H9 (cell line): Measurements from ENCODE around the gene FBXO34. TPM values are rescaled to one million over a fixed set of nuclear protein-coding genes. Genes with fewer than 3 reads are reported as not detected.

Source experiments
- DNase-seq: peaks from one replicate; pipeline ENCODE4 v3.0.0-alpha.2; 2017
- H2AFZ ChIP-seq: one replicate; pipeline ENCODE4 v1.6.1; 2013; ENCODE audit warnings: mild to moderate bottlenecking, low read length, control low read depth, moderate library complexity
- H2AK5ac ChIP-seq: 2 replicates; pipeline ENCODE4 v1.6.1; 2013; ENCODE audit warnings: low read length, control low read depth, mixed read lengths; ENCODE audit not compliant: insufficient read length
- H2BK120ac ChIP-seq: one replicate; pipeline ENCODE4 v1.6.1; 2013; ENCODE audit warnings: low read depth, mild to moderate bottlenecking, low read length, control low read depth, inconsistent platforms; ENCODE audit not compliant: poor library complexity, severe bottlenecking
- H2BK12ac ChIP-seq: 2 replicates; pipeline ENCODE4 v1.6.1; 2013; ENCODE audit warnings: low read length, control low read depth, mixed read lengths, low read depth; ENCODE audit not compliant: insufficient read length
- H2BK15ac ChIP-seq: 2 replicates; pipeline ENCODE4 v1.6.1; 2013; ENCODE audit warnings: low read depth, low read length, control low read depth
- H2BK20ac ChIP-seq: one replicate; pipeline ENCODE4 v1.6.1; 2013; ENCODE audit warnings: low read depth, mild to moderate bottlenecking, low read length, control low read depth, inconsistent platforms; ENCODE audit not compliant: poor library complexity, severe bottlenecking
- H2BK5ac ChIP-seq: 2 replicates; pipeline ENCODE4 v1.6.1; 2013; ENCODE audit warnings: low read length, control low read depth, mixed read lengths; ENCODE audit not compliant: insufficient read length
- H3K14ac ChIP-seq: 2 replicates; pipeline ENCODE4 v1.6.1; 2013; ENCODE audit warnings: low read length, control low read depth; ENCODE audit not compliant: insufficient read depth
- H3K18ac ChIP-seq: 2 replicates; pipeline ENCODE4 v1.6.1; 2013; ENCODE audit warnings: low read depth, mild to moderate bottlenecking, mixed read lengths, low read length, control low read depth; ENCODE audit not compliant: insufficient read length
- H3K23ac ChIP-seq: 2 replicates; pipeline ENCODE4 v1.6.1; 2013; ENCODE audit warnings: low read length, control low read depth, mixed read lengths, low read depth; ENCODE audit not compliant: insufficient read length
- H3K23me2 ChIP-seq: 2 replicates; pipeline ENCODE4 v1.6.1; 2013; ENCODE audit warnings: low read depth, mild to moderate bottlenecking, mixed read lengths, low read length, control low read depth; ENCODE audit not compliant: insufficient read length, poor library complexity, severe bottlenecking
- H3K27ac ChIP-seq: 2 replicates; pipeline ENCODE4 v1.5.1; 2013; ENCODE audit warnings: low read length, control low read depth, mixed read lengths, low read depth; ENCODE audit not compliant: insufficient read length
- H3K27me3 ChIP-seq: 2 replicates; pipeline ENCODE4 v1.6.1; 2013; ENCODE audit warnings: low read length, control low read depth, inconsistent platforms; ENCODE audit not compliant: insufficient read depth
- H3K4ac ChIP-seq: 2 replicates; pipeline ENCODE4 v1.6.1; 2013; ENCODE audit warnings: low read depth, mild to moderate bottlenecking, control low read depth, inconsistent platforms, low read length, moderate library complexity
- H3K4me1 ChIP-seq: 2 replicates; pipeline ENCODE4 v1.6.1; 2013; ENCODE audit warnings: low read length, control low read depth, inconsistent platforms; ENCODE audit not compliant: insufficient read depth
- H3K4me2 ChIP-seq: 2 replicates; pipeline ENCODE4 v1.6.1; 2013; ENCODE audit warnings: low read length, control low read depth, mixed read lengths; ENCODE audit not compliant: insufficient read length, insufficient read depth
- H3K56ac ChIP-seq: 2 replicates; pipeline ENCODE4 v1.6.1; 2013; ENCODE audit warnings: low read depth, mild to moderate bottlenecking, mixed read lengths, low read length, control low read depth; ENCODE audit not compliant: insufficient read length
- H3K79me1 ChIP-seq: 2 replicates; pipeline ENCODE4 v1.6.1; 2013; ENCODE audit warnings: low read depth, mild to moderate bottlenecking, moderate library complexity, low read length, control low read depth, inconsistent platforms; ENCODE audit not compliant: insufficient read depth, poor library complexity, severe bottlenecking
- H3K79me2 ChIP-seq: 2 replicates; pipeline ENCODE4 v1.6.1; 2013; ENCODE audit warnings: low read length, control low read depth, inconsistent platforms; ENCODE audit not compliant: insufficient read depth
- H3K9ac ChIP-seq: 2 replicates; pipeline ENCODE4 v1.6.1; 2013; ENCODE audit warnings: low read length, control low read depth, mixed read lengths; ENCODE audit not compliant: insufficient read length; ENCODE audit errors: extremely low read depth
- H3K9me3 ChIP-seq: one replicate; pipeline ENCODE4 v1.6.1; 2013; ENCODE audit warnings: low read depth, low read length, inconsistent platforms; ENCODE audit not compliant: control insufficient read depth
- H3T11ph ChIP-seq: one replicate; pipeline ENCODE4 v1.6.1; 2013; ENCODE audit warnings: mild to moderate bottlenecking, low read length, control low read depth, inconsistent platforms
- H4K20me1 ChIP-seq: one replicate; pipeline ENCODE4 v1.6.1; 2013; ENCODE audit not compliant: control insufficient read depth, insufficient read length, insufficient read depth
- H4K5ac ChIP-seq: 2 replicates; pipeline ENCODE4 v1.6.1; 2013; ENCODE audit warnings: low read depth, mild to moderate bottlenecking, mixed read lengths, low read length, control low read depth; ENCODE audit not compliant: insufficient read length
- H4K8ac ChIP-seq: replicated peaks from 2 replicates; pipeline ENCODE4 v1.6.1; 2013; ENCODE audit warnings: low read length, control low read depth, mixed read lengths, low read depth; ENCODE audit not compliant: insufficient read length
- H4K91ac ChIP-seq: 2 replicates; pipeline ENCODE4 v1.6.1; 2013; ENCODE audit warnings: low read depth, mild to moderate bottlenecking, moderate library complexity, mixed read lengths, low read length, control low read depth; ENCODE audit not compliant: insufficient read length
- H3K27ac Mint-ChIP-seq, 3 experiments: 2 replicates in 2 of 3; 3 replicates in 1 of 3; pipeline ENCODE4 v1.8.0; 2020 to 2021; ENCODE audit warnings: mixed read lengths in 3 of 3, mild to moderate bottlenecking in 1 of 3, moderate library complexity in 1 of 3
- H3K27me3 Mint-ChIP-seq: 2 replicates; pipeline ENCODE4 v1.8.0; 2021; ENCODE audit warnings: low read depth, mild to moderate bottlenecking, moderate library complexity, mixed read lengths
- H3K36me3 Mint-ChIP-seq, 3 experiments: 2 replicates in 2 of 3; 3 replicates in 1 of 3; pipeline ENCODE4 v1.8.0; 2020 to 2021; ENCODE audit warnings: low read depth in 3 of 3, mixed read lengths in 3 of 3; ENCODE audit not compliant: insufficient read depth in 1 of 3
- H3K4me1 Mint-ChIP-seq, 2 experiments: 2 replicates each; pipeline ENCODE4 v1.8.0; 2020; ENCODE audit warnings: mixed read lengths in 2 of 2
- H3K4me3 Mint-ChIP-seq, 2 experiments: 2 replicates in 1 of 2; 3 replicates in 1 of 2; pipeline ENCODE4 v1.8.0; 2020 to 2021; ENCODE audit warnings: mild to moderate bottlenecking in 2 of 2, mixed read lengths in 2 of 2, moderate library complexity in 1 of 2
- H3K9me3 Mint-ChIP-seq, 2 experiments: 2 replicates in 1 of 2; 3 replicates in 1 of 2; pipeline ENCODE4 v1.8.0; 2020; ENCODE audit warnings: mild to moderate bottlenecking in 2 of 2, mixed read lengths in 2 of 2, moderate library complexity in 1 of 2
- CTCF ChIP-seq: fragments of 200-600 bp; sonication (generic); conservative IDR thresholded peaks from 3 replicates; pipeline ENCODE4 v1.8.0; 2021; ENCODE audit warnings: antibody characterized with exemption, mild to moderate bottlenecking
- WGBS: extraction: QIAGEN DNeasy Blood & Tissue Kit; methylation state at CpG from one replicate; pipeline ENCODE4 v1.1.7; 2013; ENCODE audit warnings: missing lambda C conversion rate, low lambda C conversion rate, mixed read lengths; ENCODE audit not compliant: insufficient read length; ENCODE audit errors: extremely low coverage; 5-methylcytosine and 5-hydroxymethylcytosine counted together
- total RNA-seq: library from RNA; stranded (reverse); gene quantifications from 2 replicates; pipeline ENCODE4 v1.2.1, GENCODE V29; 2021

FBXO34 gene
- total RNA-seq, 1 experiment from 2014 or later = 12.0 TPM

- Histone ChIP-seq H3K4me1 (no peaks in the 10 kb centered on the region), H3K18ac (no peak overlapping the region), H4K5ac (no peak overlapping the region), H3K23ac (no peak overlapping the region), H3K14ac (no peak overlapping the region), H2AK5ac (no peak overlapping the region), H4K8ac (no peak overlapping the region), H3K9me3 (no peaks in the 10 kb centered on the region), H2BK15ac (no peak overlapping the region), H3K27ac (no peak overlapping the region), H3K4me2 (no peak overlapping the region), H3K79me1 (no peaks in the 10 kb centered on the region), H2BK120ac (no peak overlapping the region), H3T11ph (no peak overlapping the region), H3K23me2 (no peaks in the 10 kb centered on the region), H3K4ac (no peak overlapping the region), H2BK12ac (no peak overlapping the region), H4K91ac (no peak overlapping the region), H3K56ac (no peak overlapping the region), H3K27me3 (no peaks in the 10 kb centered on the region), H3K79me2 (no peaks in the 10 kb centered on the region), H2BK5ac (no peak overlapping the region), H2BK20ac (no peak overlapping the region), H4K20me1 (no peaks in the 10 kb centered on the region), H3K9ac (no peak overlapping the region), H2AFZ (no peak overlapping the region)
- Mint-ChIP-seq H3K4me1 (peaks cover 2 to 9% of the 10 kb centered on the region in 2 experiments; a peak in 3 of 4 replicates), H3K9me3 (no peaks in the 10 kb centered on the region), H3K27me3 (no peaks in the 10 kb centered on the region), H3K4me3 (no peak overlapping the region), H3K36me3 (peaks cover 0 to 16% (median 14%) of the 10 kb centered on the region in 3 experiments; a peak in 4 of 7 replicates), H3K27ac (no peak overlapping the region; a peak in 1 of 7 replicates)
- no peak for DNase-seq
- TF ChIP-seq CTCF = no peak
- WGBS = no CpG with 5 or more reads among the region's 4 CpGs
These were observed 77.7 kb downstream of the FBXO34 start for GRCh38 chr14:55348766-55349453.
